NCI-H226 (cell line): ENCODE data around the gene STX8.

Experiments used
- DNase-seq: peaks from one replicate; pipeline ENCODE4 v3.0.0-alpha.2; 2015

The STX8 gene

GRCh38 chr17:9332132-9332494, 243.5 kb downstream of the STX8 start:
- DNase-seq: no peak

GRCh38 chr17:9331279-9332131, 244.1 kb downstream of the STX8 start:
- DNase-seq: no peak

GRCh38 chr17:9330611-9331271, 244.9 kb downstream of the STX8 start:
- DNase-seq: no peak

GRCh38 chr17:9330141-9330540, 245.5 kb downstream of the STX8 start:
- DNase-seq: no peak

GRCh38 chr17:9329251-9329921, 246.2 kb downstream of the STX8 start:
- DNase-seq: no peak

- no peak for DNase-seq
Measured at GRCh38 chr17:9324864-9325263, 250.8 kb downstream of the STX8 start.

- no peak for DNase-seq
Measured at GRCh38 chr17:9322326-9322725, 253.3 kb downstream of the STX8 start.

GRCh38 chr17:9321890-9322289, 253.7 kb downstream of the STX8 start:
- no peak for DNase-seq

GRCh38 chr17:9315360-9315759, 260.3 kb downstream of the STX8 start:
- DNase-seq: no peak

- DNase-seq: no peak
Measured at GRCh38 chr17:9313346-9313745, 262.3 kb downstream of the STX8 start.

GRCh38 chr17:9309216-9309615, 266.4 kb downstream of the STX8 start:
- no peak for DNase-seq

GRCh38 chr17:9308069-9308468, 267.6 kb downstream of the STX8 start:
- DNase-seq: peak; percentile 3

GRCh38 chr17:9307313-9307998, 268.2 kb downstream of the STX8 start:
- peak; percentile 23 for DNase-seq

GRCh38 chr17:9306086-9306485, 269.5 kb downstream of the STX8 start:
- DNase-seq: no peak

GRCh38 chr17:9299695-9300094, 275.9 kb downstream of the STX8 start:
- no peak for DNase-seq

GRCh38 chr17:9298776-9299295, 276.8 kb downstream of the STX8 start:
- DNase-seq: no peak

- DNase-seq: no peak
Measured at GRCh38 chr17:9298135-9298534, 277.5 kb downstream of the STX8 start.

GRCh38 chr17:9294661-9295210, 280.9 kb downstream of the STX8 start:
- DNase-seq: no peak

- no peak for DNase-seq
Measured at GRCh38 chr17:9292561-9292941, 283.1 kb downstream of the STX8 start.

GRCh38 chr17:9291912-9292560, 283.6 kb downstream of the STX8 start:
- DNase-seq: peak; percentile 18

- DNase-seq: no peak
Measured at GRCh38 chr17:9290226-9290613, 285.4 kb downstream of the STX8 start.

- DNase-seq: no peak
Measured at GRCh38 chr17:9287306-9287705, 288.3 kb downstream of the STX8 start.
